HG02571 (cell line): Measurements from ENCODE around the gene TACO1.

Experiments used
- ATAC-seq: cut with Tn5 transposase; IDR thresholded peaks from one replicate; pipeline ENCODE4 v1.9.1; 2021; ENCODE audit warnings: mild to moderate bottlenecking, moderate library complexity; ENCODE audit not compliant: unreplicated experiment

TACO1 gene

GRCh38 chr17:63634816-63635215 is 34.1 kb downstream of the TACO1 start:
- no peak for ATAC-seq

GRCh38 chr17:63635290-63635689 is 34.6 kb downstream of the TACO1 start:
- ATAC-seq, result no peak

GRCh38 chr17:63635787-63636186 is 35.1 kb downstream of the TACO1 start:
- no peak for ATAC-seq

GRCh38 chr17:63639125-63639524 is 38.4 kb downstream of the TACO1 start:
- no peak for ATAC-seq

GRCh38 chr17:63640038-63640437 is 39.3 kb downstream of the TACO1 start:
- no peak for ATAC-seq

GRCh38 chr17:63641692-63642448 is 41.2 kb downstream of the TACO1 start:
- no peak for ATAC-seq

DNA sequence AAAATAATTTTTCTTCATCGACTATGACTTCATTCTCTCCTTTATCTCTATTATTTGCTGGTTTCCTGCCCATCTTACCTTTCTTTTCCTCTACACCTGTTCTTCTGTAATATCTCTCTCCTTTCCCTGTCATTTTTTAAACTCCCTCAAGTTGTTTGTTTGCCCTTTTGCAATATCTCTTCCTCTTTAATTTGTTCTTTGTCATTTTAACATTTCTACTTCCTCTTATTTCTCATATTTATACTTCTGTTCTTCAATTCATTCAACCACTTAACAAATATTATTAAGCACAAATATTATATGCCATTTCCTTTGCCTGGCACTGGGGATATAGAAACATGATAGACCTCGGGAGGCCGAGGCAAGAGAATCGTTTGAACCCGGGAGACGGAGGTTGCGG is 44.2 kb downstream of the TACO1 start:
- ATAC-seq, result no peak

- ATAC-seq, result peak; percentile 49
These were observed 45.2 kb downstream of the TACO1 start for GRCh38 chr17:63645775-63646487.

DNA sequence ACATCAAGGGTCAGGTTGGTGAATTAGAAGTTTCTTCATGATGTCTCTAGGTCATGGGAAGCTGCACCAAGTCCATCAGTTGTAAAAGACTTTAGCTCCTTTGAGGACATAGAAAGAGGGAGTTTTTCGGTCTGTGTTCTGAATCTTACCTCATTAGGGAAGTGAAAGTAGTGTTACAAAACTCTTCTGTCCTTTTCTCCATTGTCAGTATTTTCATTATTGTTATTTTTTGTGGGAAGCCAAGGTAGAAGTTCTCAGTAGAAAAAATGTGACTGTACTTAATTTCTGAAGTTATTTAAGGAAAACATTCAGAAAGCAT is 45.8 kb downstream of the TACO1 start:
- peak; percentile 80 for ATAC-seq

GRCh38 chr17:63647065-63647725 is 46.5 kb downstream of the TACO1 start:
- no peak for ATAC-seq

- ATAC-seq, result no peak
These were observed 47.2 kb downstream of the TACO1 start for GRCh38 chr17:63647936-63648335.

- ATAC-seq, result no peak
These were observed 49.1 kb downstream of the TACO1 start for GRCh38 chr17:63649813-63650212.

GRCh38 chr17:63652106-63652505 is 51.4 kb downstream of the TACO1 start:
- ATAC-seq, result no peak

DNA sequence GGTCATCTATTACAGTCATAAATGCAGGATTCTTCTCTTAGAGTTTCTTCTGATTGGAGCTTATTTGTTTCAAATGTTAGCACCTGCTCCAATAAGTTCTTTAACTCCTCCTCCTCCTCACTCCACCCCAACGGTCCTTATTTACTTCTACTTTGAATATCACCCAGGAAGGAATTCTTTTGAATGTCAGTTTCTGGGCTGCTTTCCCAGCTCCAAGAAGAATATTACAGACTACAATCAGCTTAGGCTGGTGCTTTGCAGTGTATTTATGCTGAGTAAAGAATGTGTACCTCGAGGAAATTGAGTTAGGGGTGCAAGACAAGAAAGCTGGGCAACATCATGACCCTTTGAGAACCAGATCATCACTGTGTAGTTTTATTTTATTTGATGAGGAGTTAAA is 52.4 kb downstream of the TACO1 start:
- no peak for ATAC-seq

DNA sequence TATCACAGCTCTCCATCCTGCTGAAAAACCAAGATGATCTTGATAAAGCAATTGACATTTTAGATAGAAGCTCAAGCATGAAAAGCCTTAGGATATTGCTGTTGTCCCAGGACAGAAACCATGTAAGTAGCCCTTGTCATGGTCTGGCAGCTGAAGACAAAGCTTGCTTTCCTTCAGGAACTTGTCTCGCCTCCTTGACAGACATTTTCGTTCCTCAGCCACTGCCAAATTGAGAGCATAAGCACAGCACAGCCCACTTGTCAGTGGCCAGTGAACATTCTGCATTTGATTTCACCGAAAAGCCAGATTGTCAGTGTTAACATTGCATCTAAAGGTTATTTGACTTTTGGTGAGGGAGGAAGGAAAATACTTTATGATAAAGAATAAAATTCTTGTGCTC is 57.1 kb downstream of the TACO1 start:
- no peak for ATAC-seq
